CD4-positive, alpha-beta T cell treated with Interferon gamma for 1 hour (primary cell): ENCODE results near the gene CTNND2.

Experiments
- DNase-seq: peaks from one replicate; pipeline ENCODE4 v3.0.0-alpha.2; 2020

Gene CTNND2

DNA sequence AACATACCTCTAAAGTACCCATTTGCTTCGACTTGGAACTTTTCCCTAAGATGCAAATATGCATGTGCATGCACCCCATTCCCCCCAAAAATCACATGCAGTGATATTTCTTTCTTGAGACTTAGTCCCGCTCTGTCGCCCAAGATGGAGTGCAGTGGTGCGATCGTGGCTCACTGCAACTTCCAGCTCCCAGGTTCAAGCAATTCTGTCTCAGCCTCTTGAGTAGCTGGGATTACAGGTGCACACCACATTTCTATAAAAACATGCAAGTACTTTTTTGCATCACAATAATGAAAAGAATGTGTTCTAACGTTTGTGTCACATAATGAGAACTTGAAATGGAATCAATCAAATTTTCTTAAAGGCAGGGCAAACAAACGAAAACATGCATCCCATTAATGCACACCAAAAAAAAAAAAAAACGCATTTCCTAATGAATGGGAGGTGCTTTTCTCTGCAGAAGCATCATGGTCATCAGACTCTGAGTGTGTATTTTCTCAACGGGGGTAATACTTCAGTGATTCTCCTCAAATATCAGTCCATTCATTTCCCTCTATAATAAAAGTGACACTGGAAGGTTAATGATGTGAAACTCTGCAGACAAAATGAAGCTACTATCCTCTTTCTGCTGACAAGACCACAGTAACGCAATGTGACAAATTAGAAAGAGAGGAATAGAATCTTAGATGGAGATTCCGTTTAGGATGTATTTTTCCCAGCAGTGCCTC lies 389.4 kb downstream of the CTNND2 start:
- no peak for DNase-seq

DNA sequence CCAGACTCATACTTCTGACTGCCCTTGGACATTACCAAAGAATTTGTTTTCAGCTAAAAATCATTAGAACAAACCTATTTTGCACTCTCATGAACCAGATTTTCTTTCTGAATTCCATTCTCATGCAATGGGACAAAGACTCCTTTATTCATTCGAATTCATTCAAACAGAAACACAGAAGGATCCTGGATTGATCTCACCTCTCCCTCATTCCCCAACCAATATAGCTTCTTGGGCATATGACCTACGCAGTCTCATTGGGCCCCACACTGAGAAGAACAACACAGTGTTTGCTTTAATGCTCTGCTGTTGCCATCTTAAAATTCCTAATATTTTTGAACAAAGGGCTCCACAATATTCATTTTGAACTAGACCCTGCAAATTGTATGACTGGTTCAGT lies 392.4 kb downstream of the CTNND2 start:
- DNase-seq: no peak

- DNase-seq: no peak
Observed at GRCh38 chr5:11510889-11511288, 393.4 kb downstream of the CTNND2 start.

GRCh38 chr5:11509793-11510192 lies 394.5 kb downstream of the CTNND2 start:
- no peak for DNase-seq

- DNase-seq: no peak
Observed at GRCh38 chr5:11507156-11507910, 396.9 kb downstream of the CTNND2 start.

GRCh38 chr5:11504886-11505193 lies 399.4 kb downstream of the CTNND2 start:
- no peak for DNase-seq

GRCh38 chr5:11504065-11504885 lies 400.0 kb downstream of the CTNND2 start:
- DNase-seq: no peak

- DNase-seq: no peak
Observed at GRCh38 chr5:11502783-11503182, 401.5 kb downstream of the CTNND2 start.

GRCh38 chr5:11497651-11498050 lies 406.6 kb downstream of the CTNND2 start:
- no peak for DNase-seq

DNA sequence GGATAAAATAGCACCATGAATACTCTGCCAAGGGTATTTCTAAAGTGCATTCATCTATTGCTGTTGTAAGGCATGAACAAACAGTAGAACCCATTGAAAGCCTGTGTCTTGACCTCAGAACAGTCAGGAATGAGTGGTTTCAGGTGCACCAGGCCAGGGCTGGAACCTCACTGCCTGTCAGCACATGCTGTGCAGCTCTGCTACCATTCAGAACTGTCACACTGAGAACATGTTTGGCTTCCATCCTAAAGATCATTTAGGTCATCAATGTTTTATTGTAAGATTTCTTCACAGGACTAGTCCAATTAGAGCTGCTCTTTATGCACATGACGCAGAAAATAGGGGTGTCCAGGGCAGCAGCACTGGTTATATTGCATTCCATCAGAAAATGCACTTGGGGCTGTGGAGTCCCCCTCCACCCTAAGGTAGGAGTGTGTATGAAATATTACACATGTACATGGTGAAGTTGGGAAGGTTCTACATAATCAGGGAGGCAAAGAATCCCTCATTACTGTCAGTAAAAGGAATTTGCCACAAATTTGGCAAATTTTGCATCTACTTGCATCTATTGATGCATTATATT lies 408.0 kb downstream of the CTNND2 start:
- no peak for DNase-seq

DNA sequence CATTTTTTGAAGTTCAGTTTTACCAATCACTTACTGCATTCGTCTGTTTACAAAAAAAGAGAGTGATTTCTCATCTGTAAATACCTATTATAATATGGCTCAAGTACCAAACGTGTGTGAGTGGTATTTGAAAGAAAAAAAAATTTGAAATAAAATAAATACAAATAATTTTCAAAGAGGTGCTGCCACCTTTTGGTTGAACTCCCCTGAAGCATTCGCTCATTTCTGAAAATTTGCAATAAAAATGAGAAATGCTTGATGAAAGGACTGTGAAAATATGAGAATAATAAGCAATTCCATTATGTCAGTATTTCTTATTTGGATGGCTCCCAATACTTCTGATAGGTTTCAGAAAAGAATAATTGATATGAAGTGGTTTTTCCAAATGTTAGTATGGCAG lies 409.9 kb downstream of the CTNND2 start:
- DNase-seq: no peak

- DNase-seq: no peak
Observed at GRCh38 chr5:11491404-11492075, 412.7 kb downstream of the CTNND2 start.

DNA sequence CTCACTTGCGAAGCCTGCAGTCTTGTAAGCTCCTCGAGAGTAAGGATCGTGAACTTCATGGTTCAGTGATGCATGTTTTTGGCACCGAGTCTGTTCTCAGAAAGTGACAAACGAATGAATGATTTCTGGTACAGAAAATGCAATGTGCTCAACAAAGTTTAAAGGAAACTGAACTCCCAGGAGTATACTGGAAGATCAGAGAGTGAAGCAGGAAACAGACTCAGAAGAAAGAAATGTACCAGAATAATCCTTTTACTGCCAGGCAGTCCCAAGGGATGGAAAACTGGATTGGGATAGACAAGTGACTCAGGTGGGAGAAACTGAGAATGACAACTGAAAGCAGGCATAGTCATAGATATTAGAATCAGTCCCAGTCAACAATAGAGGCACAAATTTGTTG lies 420.6 kb downstream of the CTNND2 start:
- no peak for DNase-seq

DNA sequence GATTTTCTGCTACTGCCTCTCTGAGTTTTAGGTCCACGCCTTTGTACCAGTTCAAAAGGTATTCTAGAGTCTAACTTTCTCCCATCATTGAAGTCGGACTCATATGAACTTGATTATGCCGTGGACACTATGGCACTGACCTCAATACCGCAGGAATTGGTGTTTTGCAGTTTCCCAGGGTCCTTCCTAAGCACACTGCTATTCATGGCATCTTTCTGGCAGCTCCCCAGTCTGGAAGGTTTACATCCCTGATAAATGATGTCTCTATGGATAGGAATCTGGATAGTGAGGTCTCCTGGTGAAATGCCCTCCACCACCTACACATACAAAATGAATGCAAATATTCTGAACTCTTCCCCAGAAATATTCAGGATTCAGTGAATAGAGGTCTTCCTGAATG lies 422.2 kb downstream of the CTNND2 start:
- no peak for DNase-seq

- no peak for DNase-seq
Observed at GRCh38 chr5:11477786-11478185, 426.5 kb downstream of the CTNND2 start.

GRCh38 chr5:11476866-11477265 lies 427.4 kb downstream of the CTNND2 start:
- DNase-seq: no peak

DNA sequence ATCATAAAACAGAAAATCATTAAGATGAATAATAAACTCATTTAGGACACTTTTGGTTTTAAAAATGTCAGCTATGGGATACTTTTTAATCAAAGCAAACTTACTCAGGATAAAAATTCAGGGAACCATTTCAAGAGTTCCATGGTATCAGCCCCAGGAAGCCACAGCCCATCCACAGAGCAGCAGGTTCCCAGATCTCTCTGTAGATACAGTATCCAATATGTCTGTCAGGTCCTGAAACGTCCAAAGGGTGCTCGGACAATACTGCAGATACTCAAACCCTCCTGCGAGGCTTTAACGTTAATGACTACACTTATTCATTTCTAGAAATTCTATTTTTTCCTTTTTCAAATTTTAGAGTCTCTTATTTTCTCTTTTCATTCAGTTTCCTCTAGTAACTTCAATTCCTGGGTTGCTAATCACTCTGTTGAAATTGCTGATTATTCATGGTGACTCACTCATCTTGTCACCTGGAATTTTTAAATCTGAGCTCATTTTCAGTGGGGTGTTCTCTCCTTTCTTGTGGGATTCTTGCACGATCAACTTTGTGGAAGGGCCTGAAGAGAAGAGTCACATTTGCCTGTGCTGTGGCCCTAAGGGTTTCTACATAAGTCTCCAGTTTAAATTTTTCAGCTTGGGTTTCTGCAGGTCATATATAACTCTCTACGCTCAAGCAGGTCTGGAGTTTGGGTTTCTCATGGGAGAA lies 435.8 kb downstream of the CTNND2 start:
- DNase-seq: no peak

GRCh38 chr5:11467588-11467987 lies 436.7 kb downstream of the CTNND2 start:
- DNase-seq: no peak

DNA sequence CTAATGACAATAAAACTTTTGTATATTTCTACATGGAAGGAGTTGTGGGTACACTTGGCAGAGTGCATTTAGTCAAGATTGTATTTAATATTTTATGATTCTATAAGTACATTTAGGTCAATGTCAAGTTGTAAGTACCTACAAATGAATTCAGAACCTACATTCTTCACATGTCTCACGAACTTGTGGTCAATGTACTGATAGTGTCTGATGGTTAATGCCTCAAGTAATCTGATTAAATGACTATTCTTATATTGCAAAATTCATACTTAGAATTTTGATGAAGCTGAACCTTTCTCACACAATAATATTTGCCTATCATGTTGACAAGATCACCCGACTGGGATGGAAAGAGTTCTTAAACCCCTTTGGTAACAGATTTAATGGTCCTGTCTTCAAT lies 444.5 kb downstream of the CTNND2 start:
- no peak for DNase-seq

DNA sequence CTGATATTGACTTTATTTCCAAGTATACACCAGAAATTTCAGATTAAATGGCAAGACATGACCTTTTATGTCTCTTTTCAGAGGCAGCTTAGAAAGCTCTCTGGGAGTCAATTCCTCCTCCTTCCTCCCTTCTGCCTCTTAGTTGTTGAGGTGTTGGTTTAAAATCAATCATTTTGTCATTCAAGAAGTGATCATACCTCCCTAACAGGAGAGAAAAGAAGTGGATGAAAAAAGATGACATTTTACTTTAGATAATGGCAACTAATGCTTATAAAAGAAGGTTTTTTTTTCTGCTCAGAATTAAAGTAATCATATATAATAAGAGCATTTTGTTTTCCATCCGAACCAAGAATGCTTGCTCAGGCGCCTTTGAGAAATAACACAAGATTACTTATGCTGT lies 448.7 kb downstream of the CTNND2 start:
- no peak for DNase-seq

DNA sequence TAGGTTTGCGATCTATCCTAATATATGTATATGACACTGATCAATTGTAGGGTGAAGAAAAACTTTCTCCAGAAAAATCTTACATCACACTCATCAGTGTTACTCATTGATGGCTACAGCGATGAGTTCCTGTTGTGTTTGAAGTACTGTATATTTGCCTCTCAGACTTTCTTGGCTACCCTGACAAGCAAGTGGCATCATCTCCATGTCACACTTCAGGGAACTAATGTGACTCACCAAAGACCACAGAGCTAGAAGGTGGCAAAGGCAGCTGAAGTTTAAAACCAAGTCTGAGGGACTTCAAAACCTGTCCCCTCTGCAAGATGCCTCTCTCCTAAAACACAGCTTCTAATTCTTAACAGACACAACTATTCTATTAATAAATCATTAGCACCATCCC lies 451.4 kb downstream of the CTNND2 start:
- no peak for DNase-seq

- no peak for DNase-seq
Observed at GRCh38 chr5:11449966-11450365, 454.3 kb downstream of the CTNND2 start.
